NCI-H82 (cell line): ENCODE results near the gene KDM4C.
"Not testable (repeated sequence)": the region's sequence is repeated elsewhere in the genome, so short reads cannot be mapped to it uniquely, and the experiment has no call there.

Experiments
- DNase-seq: peaks from one replicate; lab custom pipeline; 2025; lab: John Stamatoyannopoulos, UW

Gene KDM4C

GRCh38 chr9:6807669-6808068 lies 49.9 kb downstream of the KDM4C start:
- not testable (repeated sequence) for DNase-seq

- DNase-seq, result no peak
These were observed 53.7 kb downstream of the KDM4C start for GRCh38 chr9:6811436-6811835.

DNA sequence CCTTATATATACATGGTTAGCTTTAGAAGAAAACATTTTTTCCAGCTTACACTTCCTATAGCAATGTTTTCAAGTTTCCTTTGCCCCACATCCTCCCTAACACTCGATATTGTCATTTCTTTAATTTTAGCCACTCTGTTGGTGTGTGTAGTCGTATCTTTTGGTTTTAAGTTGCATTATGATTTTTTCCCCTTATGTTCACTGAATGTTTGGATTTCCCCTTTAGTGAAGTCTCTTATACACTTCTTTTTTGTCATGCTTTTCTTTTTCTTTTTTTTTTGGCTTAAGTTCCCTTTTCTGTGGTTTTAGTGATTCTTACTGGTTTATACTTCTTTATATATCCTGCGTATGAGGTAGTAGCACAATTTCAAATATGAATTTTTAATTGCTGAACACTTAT lies 58.8 kb downstream of the KDM4C start:
- no peak for DNase-seq

- no peak for DNase-seq
These were observed 60.6 kb downstream of the KDM4C start for GRCh38 chr9:6818292-6818922.

- DNase-seq, result no peak
These were observed 61.3 kb downstream of the KDM4C start for GRCh38 chr9:6819112-6819511.

DNA sequence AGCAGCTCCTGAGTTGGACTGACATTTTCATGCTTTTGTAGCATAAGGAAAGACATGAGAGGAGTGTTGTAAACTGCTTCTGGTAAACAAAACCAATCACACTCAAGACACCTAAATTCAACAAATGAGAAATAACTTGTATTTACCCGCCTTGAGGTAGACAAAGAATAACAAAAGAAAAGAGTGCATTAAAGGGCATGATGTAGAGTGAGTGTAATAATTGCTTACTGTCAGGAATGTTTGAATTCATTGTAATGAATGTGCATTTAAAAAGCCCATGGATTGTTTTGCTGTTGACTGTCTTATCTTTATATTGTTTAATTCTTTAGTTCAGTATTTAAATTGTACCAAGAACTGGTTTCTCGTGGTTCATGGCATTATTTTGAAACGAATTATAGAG lies 61.8 kb downstream of the KDM4C start:
- DNase-seq, result no peak

DNA sequence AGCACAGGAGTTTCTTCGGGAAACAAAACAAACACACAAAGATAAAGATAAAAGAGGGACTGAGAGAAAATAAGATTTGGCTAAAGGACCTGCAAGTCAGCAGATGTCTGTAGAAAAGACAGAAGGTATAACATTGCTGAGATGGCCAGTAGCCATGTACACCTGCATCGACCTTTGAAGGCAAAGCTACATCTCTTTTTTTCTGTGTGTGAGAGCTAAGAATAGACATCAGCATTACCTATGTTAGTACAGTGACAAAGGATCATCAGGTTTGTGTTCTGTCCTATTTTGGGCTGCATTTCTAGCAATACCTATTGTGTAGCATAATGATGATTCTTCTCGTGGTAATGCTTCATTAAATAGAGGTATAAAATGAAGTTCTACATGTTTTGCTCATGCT lies 64.9 kb downstream of the KDM4C start:
- no peak for DNase-seq

DNA sequence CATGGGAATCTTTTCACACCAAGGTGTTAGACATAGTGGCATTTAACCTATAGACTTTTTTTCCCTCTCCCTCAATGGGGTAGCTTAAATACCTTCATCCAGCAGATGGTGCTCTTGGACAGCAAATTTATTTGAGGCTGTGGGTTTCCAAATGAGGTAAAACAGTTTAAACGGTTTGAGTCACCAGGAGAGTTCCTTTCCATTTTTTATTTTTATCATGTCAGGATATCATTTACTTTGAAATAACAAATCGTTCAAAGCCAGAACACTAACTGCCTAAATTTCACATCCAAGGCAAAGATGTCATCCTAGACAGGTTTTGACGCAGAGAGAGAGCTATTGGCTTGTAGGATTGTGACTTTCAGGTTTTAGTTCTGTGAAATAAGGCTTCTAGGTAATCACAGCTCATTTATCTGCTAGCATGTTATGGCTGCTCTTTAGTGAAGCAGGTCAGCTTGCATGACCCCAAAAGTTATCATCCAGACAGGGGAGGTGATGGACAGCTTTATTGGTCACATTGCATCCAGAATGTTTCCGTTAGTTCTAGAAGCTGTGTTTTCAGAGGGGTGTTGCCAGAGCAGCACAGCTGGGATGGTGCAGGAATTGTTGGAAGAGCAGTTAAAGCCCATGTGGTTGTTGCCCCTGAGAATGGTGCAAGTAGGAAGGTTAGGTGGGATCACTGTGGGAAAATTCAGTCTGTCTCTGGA lies 69.8 kb downstream of the KDM4C start:
- DNase-seq, result peak; percentile 68

- no peak for DNase-seq
These were observed 71.3 kb downstream of the KDM4C start for GRCh38 chr9:6829027-6829426.

GRCh38 chr9:6829536-6829935 lies 71.8 kb downstream of the KDM4C start:
- no peak for DNase-seq

DNA sequence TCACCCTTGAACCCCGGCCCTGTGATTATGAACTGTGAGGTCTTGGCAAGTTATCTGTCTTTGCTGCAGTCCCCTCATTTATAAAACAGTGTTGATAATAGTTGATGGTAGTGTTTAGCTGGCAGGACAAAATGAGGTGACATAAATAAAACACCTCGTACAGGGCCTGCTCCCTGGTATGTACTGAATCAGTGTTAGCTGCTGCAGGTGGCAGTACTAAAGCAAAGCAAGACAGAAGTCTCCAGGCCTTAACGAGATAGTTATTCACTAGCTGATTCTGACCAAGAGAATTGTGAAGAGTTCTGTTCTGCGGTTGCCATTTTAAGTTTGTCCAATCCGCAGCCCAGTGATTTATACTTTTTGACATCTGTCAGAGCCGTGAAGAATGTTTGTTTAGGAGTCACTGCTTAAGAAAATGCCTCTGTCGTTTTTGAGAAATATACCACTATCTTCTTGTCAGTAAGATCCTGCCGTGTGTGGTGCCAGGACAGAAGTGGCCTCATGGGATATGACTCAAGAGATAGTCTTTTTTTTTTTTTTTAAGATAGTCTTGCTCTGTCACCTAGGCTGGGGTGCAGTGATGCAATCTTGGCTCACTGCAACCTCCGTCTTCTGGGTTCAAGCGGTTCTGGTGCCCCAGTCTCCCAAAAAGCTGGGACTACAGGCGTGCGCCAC lies 75.9 kb downstream of the KDM4C start:
- no peak for DNase-seq

DNA sequence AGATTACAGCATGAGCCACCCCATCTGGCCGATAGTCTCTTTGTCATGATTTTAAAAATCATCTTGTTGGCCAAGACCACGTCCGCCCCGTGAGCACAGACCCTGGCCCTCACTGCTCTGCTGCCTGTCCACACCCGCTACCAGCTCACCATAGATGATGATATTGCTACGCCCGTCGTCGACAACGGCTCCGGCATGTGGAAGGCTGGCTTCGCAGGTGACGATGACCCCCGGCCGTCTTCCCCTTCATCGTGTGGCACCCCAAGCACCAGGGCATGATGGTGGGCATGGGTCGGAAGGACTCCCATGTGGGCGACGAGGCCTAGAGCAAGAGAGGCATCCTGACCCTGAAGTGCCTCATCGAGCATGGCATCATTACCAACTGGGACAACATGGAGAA lies 76.5 kb downstream of the KDM4C start:
- DNase-seq, result no peak

GRCh38 chr9:6838158-6838557 lies 80.4 kb downstream of the KDM4C start:
- no peak for DNase-seq

GRCh38 chr9:6842584-6842947 lies 84.8 kb downstream of the KDM4C start:
- no peak for DNase-seq

GRCh38 chr9:6843742-6844141 lies 86.0 kb downstream of the KDM4C start:
- no peak for DNase-seq

- no peak for DNase-seq
These were observed 86.5 kb downstream of the KDM4C start for GRCh38 chr9:6844267-6844666.

DNA sequence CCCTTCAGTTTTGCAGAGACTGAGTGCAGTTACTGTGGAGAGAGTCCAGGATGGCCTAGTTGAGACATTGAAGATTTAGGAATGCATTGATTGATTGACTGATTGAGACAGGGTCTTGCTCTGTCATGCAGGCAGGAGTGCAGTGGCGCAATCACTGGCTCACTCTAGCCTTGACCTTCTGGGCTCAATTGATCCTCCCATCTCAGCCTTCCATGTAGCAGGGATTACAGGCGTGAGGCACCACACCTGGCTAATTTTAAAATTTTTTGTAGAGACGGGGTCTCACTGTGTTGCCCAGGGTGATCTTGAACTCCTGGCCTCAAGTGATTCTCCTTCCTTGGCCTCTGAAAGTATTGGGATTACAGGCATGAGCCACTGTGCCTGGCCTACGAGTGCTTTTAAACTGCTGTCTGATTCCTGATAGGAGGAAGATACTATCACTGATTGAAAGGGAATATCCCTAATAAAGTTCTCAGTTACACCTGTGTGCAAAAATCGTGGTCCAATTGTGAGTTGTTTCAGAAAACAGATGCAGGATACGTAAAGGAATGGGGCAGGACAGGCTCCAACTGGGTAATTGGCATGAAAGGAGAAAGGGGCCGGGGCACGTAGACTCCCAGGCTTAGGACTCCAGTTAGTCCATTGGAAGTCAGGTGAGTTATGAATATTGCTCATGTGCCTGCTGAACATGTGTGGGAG lies 87.5 kb downstream of the KDM4C start:
- no peak for DNase-seq

GRCh38 chr9:6845880-6846279 lies 88.1 kb downstream of the KDM4C start:
- DNase-seq, result peak; percentile 33

GRCh38 chr9:6852243-6852963 lies 94.6 kb downstream of the KDM4C start:
- no peak for DNase-seq

DNA sequence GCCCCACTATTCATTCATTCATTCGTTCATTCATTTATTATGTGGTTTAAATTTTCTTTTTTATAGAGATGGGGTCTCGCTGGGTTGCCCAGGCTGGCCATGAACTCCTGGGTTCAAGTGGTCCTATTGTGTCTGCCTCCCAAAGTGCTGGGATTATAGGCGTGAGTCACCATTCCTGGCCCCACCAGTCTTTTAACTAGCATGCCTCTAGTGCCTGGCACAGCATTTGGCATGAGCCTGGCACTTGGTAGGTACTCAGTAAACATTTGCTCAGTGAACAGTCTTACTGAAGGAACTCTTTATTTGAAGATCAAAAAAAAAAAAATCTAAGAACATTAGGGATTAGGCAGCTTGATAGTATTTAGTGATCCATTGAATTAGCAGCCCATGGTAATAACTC lies 98.1 kb downstream of the KDM4C start:
- DNase-seq, result no peak

- DNase-seq, result no peak
These were observed 106.3 kb downstream of the KDM4C start for GRCh38 chr9:6864102-6864501.
